ENCODE measurements around the gene KLHL17.

KLHL17 gene

DNA sequence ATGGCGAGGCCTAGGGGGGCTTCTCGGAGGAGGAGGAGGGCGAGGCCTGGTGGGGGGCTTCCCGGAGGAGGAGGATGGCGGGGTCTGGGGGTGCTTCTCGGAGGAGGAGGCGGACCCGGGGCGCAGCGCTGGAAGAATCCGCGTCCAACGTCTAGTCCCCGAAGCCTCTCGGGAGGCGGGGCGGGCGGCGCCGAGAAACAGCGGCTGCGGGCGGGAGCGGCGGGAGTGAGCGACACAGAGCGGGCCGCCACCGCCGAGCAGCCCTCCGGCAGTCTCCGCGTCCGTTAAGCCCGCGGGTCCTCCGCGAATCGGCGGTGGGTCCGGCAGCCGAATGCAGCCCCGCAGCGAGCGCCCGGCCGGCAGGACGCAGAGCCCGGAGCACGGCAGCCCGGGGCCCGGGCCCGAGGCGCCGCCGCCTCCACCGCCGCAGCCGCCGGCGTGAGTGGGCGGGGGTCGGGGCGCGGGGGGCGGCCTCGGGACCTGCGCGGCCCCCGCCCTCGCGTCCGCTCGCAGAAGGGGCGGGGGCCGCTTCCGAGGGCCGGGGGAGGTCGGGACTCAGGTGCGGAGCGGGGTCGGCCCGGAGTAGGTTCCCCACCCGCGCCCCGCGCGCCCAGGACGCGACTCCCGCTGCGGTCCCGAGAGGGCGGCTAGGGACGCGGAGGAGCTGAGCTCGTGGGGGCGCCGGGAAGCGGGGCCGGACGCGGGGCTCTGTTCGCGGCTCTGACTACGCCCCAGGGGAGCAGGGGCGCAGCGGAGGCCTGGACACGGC, at the start of gene KLHL17:
TSS of gene KLHL17 (plus strand) at position 222 of the 769 bp plus-strand sequence. CDS start at position 332, 110 bp downstream.
- peak; percentile 84 for DNase-seq

DNA sequence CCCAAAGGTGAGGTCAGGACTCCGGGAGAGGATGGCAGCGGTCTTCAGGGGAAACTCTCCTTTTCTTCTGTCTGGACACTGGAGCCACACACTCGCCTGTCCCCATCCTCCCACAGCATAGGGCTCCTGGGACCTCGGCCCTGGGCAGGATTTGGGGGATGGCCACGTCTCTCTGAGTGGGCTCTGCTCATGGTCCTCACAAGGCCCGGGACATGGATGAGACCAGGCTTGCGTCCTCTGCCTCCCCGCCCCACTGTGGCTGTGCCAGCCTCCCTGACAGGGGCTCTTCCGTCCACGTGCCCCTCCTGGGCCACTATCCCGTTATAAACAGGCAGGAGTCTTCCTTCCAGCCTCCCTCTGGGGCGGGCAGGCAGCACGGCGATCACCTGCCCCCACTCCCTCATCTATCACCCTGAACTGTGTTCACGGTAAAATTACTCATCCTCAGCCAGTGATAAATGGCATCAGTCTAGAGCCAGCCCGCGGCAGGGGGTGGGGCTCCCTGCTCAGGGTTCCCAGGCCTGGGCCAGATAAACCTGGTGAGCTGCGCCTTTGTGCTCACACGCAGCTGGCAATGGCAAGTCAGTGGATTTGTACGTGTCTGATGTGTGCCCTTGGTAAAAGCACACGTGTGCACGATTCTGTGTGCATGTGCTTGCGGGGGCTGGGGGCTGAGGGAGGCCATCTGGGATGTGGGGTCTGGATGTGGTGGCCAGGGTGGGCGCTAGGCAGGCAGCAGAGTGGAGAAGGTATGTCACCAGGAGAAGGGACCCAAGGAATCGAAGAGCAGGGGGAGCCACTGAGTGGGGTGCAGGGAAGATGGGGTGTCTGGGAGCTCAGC, 49.3 kb upstream of the KLHL17 start:
- peak; percentile 77 for DNase-seq

DNA sequence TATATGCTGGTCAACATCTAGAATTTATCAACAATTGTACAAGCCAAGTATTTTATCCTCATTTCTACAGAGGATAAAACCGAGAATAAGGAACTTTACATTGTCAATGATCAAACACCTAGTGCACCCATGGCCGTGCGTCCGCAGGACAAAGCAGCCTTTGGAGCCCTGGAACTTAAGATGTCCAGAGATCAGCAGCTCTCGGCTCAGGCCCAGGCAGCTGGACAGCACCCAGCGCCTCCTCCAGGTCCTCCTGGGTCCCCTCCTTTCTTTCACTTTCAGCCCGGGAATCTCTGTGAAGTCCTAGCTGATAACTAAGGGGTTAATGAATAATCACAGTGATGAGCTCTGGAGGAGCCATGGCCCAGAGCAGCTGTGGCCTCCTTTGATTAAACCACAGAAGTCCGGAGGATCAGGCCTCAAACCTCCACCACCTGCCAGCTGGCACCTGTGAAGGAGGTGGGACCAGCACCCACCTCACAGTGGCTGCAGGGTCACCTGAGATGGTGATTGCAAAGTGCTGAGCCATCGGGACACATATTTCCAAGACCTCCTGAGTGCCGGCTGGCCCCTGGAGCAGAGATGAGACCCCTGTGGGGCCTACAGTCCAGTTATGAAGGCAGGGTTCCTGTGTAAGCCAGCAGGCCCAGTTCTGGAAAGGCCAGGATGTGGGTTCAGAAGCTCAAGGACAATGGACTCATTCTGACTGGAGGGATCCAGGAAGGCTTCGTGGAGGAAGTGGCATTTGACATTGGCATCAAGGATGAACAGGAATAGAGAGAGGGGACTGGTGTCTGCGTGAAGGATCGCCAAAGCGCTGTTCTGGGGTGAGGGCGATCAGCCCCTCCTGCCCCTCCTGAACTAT, 48.3 kb upstream of the KLHL17 start:
- peak; percentile 70 for DNase-seq

DNA sequence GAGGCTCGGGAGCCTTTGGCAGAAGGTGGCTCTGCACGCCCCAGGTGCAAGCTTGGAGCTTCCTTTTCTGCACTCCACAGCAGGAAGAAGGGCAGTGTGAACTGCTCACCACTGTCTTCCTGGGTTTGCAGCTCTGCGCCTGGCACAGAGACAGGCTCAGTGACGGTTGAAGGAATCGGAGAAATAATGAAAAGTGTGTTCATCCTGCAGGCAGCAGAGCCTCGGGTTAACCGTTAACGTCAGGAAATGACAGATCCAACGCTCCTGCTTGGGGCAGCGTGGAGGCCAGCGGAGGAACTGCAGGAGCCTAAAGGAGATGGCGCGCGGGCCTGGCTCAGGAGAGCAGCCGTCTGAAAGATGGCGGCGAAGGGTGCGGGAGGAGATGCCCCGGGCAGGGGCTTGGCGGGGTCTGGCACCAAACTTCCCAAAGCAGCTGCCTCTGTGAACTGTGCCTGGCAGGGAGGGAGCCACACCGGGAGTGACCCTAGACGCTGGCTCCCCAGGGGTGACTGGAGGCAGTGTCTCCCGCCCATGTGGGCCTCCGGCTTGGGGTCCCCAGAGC, 47.6 kb upstream of the KLHL17 start:
- peak; percentile 45 for DNase-seq

GRCh38 chr1:913491-914130, 46.8 kb upstream of the KLHL17 start:
- DNase-seq = no peak

- DNase-seq = no peak
Observed at GRCh38 chr1:914131-914890, 46.1 kb upstream of the KLHL17 start.

DNA sequence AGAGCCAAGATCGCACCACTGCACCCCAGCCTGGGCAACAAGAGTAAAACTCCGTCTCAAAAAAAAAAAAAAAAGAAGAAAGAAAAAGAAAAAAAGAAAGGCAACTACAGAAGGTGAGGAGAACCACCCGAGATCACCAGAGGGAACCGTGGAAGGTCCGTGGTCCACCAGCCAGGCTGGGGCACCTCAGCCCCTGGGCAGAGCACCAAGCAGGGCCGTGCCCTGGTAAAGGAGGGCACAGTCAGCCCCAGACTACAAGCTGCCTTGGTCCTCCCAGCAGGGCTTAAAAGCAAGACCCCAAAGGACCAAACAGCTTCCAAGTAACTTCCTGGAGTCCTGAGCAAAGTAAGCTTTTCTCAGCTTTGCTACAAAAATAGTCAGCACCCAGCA, 45.5 kb upstream of the KLHL17 start:
- no peak for DNase-seq

GRCh38 chr1:915295-916172, 44.9 kb upstream of the KLHL17 start:
- DNase-seq = no peak

DNA sequence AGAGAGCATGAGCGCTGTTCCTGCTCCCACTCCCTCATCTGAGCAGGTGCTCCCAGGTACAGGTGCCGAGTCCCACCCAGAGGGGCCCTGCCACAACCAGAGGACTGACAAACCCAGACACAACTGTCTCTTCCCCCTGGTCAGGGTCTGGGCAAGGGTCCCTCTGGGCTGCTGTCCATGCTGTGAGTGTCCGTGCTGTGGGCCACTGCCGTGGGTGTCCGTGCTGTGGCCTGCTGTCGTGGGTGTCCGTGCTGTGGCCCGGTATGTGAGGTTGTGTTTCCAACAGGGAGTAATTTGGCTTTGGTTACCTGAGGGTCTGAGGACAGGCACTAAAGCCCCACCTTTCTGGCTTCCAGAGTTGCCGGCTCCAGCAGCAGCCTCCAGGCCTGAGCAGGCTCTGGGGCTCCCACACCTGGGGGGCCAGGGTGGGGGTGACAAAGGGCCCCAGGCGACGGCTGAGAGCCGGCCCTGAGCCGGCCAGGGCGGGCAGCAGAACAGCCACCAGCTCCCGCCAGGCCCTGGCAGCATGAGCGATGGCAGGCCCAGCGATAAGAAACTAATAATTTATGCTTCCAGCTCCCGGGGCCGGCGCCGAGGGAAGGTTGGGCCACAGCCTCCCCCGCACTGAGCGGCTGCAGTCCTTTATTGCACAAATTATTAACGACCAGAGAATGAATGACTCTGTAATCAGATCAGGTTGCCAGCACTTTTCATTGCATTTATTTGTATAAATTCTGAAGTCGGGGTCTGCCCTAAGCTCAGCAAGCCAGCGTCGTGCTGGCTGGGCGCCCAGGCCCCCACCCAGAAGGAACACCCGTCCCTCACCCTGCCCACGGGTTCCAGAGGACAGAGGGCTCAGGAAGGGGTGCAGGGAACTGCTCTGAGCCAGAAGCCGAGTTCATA, 44.0 kb upstream of the KLHL17 start:
- DNase-seq = no peak

- peak; percentile 60 for DNase-seq
Observed at GRCh38 chr1:917076-917459, 43.3 kb upstream of the KLHL17 start.

DNA sequence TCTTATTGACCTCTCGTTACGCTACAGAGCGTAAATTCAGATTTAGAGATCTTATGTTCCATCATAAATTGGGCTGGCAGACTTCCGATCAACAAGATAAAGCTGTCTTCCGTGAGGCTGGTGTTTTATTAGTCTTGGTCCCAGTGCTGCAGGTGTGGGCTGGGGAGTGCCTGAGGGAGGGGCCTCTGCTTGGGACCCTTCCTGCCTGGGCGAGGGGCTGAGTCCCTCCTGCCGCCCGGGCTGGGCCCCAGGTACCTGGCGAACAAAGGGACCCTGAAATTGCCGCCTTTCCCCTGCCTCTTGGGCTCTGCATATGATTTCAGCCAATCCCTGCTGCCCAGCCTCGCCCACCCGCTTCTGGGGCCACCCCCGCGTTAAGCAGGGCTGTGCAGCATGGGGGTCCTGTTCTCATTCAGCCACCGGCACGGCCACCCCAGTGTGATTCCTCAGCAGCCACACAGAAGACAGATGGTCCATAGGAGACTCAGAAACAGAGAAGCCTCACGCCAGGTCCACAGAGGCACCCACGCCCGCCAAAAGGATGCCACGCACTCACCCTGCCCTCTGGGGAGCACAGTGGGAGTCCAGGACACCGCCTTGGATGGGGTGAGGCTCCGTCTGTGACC, 42.8 kb upstream of the KLHL17 start:
- DNase-seq = no peak

- DNase-seq = no peak
Observed at GRCh38 chr1:918353-918752, 42.0 kb upstream of the KLHL17 start.

- no peak for DNase-seq
Observed at GRCh38 chr1:918843-919242, 41.5 kb upstream of the KLHL17 start.

- DNase-seq = peak; percentile 59
Observed at GRCh38 chr1:919271-919872, 41.0 kb upstream of the KLHL17 start.

DNA sequence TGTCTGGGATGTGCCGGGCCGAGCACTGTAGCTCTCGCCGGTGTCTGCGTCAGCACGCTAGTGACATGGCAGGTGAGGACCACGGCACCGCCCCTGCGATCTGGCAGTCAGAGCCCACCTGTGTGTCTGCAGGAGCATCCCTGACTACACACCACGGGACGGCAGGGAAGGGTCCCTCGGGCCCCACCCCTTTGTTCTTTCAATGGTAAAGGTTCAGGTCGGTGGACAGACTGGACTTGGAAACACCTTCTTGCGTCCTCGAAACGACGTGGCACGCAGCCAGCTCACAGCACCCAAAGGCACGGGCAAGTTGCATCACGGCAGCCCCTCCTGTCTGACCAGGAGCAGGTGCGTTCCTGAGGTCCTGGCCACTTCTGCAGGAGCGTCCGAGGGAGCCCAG, 40.4 kb upstream of the KLHL17 start:
- DNase-seq = no peak

DNA sequence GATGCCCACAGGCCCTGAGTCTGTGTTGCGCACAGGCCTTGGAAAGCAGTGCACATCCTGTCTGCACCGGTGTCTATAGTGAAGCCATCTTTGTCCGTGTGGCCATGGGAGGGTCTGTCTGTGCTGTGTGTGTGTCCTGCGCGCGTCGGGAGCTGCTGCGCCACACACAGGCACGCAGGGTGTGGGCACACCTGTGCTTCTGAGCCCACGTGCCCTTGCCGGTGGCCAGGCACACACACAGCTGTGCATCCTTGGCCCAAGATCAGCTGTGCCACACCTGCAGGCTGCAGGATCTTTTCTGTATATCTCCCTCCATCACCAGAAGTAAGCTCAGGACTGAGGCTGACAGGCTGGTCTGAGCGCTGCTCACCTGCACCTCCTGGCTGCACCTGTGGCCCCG, 39.9 kb upstream of the KLHL17 start:
- DNase-seq = no peak

DNA sequence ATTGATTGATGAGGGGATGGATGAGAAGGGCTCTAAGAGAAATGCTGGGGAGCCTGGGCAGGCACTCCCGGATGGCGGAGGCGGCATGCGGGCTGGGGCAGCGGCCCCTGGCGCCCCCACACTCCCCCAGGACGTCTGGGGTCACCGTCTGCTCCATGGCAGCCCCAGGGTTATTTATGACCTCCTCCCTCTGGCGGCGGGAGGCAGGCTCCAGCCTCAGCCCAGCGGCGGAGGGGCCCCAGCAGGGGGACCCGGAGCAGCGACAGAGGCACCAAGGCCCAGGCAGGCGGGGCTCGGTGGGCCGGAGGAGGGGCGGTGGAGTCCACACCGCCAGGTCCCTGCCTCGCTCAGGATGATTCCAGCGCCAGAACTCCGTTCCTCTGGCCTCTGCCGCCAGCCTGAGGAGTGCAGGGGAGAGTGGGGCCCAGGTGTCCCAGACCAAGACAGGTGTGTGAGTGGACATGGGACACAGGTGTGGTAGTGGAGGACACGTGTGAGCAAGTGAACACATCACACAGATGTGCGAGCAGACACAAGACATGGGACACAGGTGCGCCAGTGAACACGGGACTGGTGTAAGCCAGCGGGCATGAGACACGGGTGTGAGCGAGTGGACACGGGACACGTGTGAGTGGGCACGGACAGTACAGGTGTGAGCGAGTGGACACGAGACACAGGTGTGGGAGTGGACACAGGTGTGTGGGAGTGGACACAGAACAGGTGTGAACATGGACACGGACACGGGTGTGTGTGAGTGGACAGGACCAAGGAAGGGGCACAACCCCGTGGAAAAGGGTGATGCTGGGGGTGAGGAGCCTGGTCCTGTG, 39.2 kb upstream of the KLHL17 start:
- peak; percentile 95 for DNase-seq
